MM.1S (cell line): ENCODE measurements around the gene CEACAM16.

Experiments used
- DNase-seq: peaks from one replicate; pipeline ENCODE4 v3.0.0-alpha.2; 2015
- H2AFZ ChIP-seq: fragments of 300-600 bp; sonication (generic); 2 replicates; pipeline ENCODE4 v1.6.0; 2016; ENCODE audit warnings: antibody characterized with exemption, low read length
- H3F3A ChIP-seq: fragments of 300-600 bp; sonication (generic); 2 replicates; pipeline ENCODE4 v1.6.1; 2016; ENCODE audit warnings: mild to moderate bottlenecking, antibody characterized with exemption, low read length, moderate library complexity, mixed read lengths; ENCODE audit not compliant: insufficient read depth
- H3K27ac ChIP-seq: fragments of 300-600 bp; sonication (generic); 2 replicates; pipeline ENCODE4 v1.5.1; 2016; ENCODE audit warnings: mild to moderate bottlenecking, low read length
- H3K27me3 ChIP-seq: fragments of 300-600 bp; sonication (generic); replicated peaks from 2 replicates; pipeline ENCODE4 v1.6.0; 2016; ENCODE audit warnings: low read length; ENCODE audit not compliant: insufficient read depth
- H3K36me3 ChIP-seq: fragments of 300-600 bp; sonication (generic); replicated peaks from 2 replicates; pipeline ENCODE4 v1.6.1; 2016; ENCODE audit warnings: mild to moderate bottlenecking, low read length, mixed read lengths; ENCODE audit not compliant: insufficient read depth
- H3K4me1 ChIP-seq: fragments of 300-600 bp; sonication (generic); 2 replicates; pipeline ENCODE4 v1.6.1; 2016; ENCODE audit warnings: low read length, mixed read lengths
- H3K4me2 ChIP-seq: fragments of 300-600 bp; sonication (generic); 2 replicates; pipeline ENCODE4 v1.6.0; 2016; ENCODE audit warnings: low read depth, low read length
- H3K4me3 ChIP-seq: fragments of 300-600 bp; sonication (generic); 2 replicates; pipeline ENCODE4 v1.5.1; 2016; ENCODE audit warnings: low read length, mixed read lengths
- H3K79me2 ChIP-seq: fragments of 300-600 bp; sonication (generic); 2 replicates; pipeline ENCODE4 v1.6.1; 2016; ENCODE audit warnings: mixed run types, low read length, mixed read lengths
- H3K9ac ChIP-seq: fragments of 300-600 bp; sonication (generic); 2 replicates; pipeline ENCODE4 v1.6.1; 2016; ENCODE audit warnings: low read length, mixed read lengths
- H3K9me2 ChIP-seq: fragments of 300-600 bp; sonication (generic); replicated peaks from 2 replicates; pipeline ENCODE4 v1.6.1; 2016; ENCODE audit warnings: mild to moderate bottlenecking, low read length, mixed read lengths; ENCODE audit not compliant: insufficient read depth
- H3K9me3 ChIP-seq: fragments of 300-600 bp; sonication (generic); replicated peaks from 2 replicates; pipeline ENCODE4 v1.6.1; 2016; ENCODE audit warnings: mild to moderate bottlenecking, low read length, mixed read lengths; ENCODE audit not compliant: insufficient read depth
- H4K20me1 ChIP-seq: fragments of 300-600 bp; sonication (generic); 2 replicates; pipeline ENCODE4 v1.6.1; 2016; ENCODE audit warnings: mild to moderate bottlenecking, low read length, moderate library complexity, mixed read lengths; ENCODE audit not compliant: insufficient read depth
- EZH2 ChIP-seq: fragments of 300-600 bp; sonication (generic); optimal IDR thresholded peaks from 2 replicates; pipeline ENCODE3; 2017; ENCODE audit warnings: low read depth, mild to moderate bottlenecking, antibody characterized with exemption, low read length, mixed read lengths
- EZH2phosphoT487 ChIP-seq: fragments of 300-600 bp; sonication (generic); IDR thresholded peaks from 2 replicates; pipeline ENCODE4 v1.6.1; 2018; ENCODE audit warnings: antibody characterized with exemption, low read length
- TF ChIP-seq, protein P1 (sequence below): fragments of 300-600 bp; sonication (generic); IDR thresholded peaks from 2 replicates; pipeline ENCODE4 v1.5.1; 2016; ENCODE audit warnings: antibody characterized with exemption, low read length, mixed read lengths

The CEACAM16 gene

DNA sequence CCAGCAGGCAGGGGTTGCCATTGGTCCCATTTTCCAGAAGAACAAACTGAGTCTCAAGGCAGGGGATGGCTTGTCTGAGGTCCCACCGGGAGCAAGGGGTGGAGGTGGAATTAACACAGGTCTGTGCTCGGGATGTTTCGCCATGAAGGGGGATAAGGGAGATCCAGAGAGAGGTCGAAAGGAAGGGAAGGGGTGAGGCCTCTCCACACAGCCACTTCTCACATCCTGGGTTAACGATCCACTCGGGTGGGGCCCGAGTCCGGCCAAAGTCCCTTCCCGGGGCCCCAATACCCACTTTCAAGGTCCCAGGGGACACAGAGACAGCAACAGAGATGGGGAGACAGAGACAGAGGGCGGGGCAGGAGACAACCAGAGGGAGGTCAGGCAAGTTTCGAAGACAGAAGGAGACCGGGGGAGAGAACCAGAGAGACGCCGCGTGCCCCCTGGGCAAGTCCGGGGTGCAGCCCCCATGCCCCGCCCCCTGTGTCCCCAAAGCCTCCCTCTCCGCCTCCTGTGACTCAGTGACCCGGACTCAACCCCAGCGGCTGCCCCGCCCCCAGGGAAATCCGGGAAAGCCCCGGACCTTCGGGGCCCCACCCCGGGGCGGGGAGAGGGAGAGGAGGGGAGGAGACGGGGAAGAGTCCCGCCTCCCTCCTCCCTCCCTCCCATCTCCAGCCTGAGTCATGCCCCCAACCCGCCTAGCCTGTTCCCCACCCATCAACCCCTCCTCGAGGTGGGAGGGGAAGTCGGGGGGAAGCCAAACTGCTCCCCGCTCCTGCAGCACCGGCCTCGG, 48.2 kb downstream of the CEACAM16 start:
- Histone ChIP-seq H3K27ac (peak overlapping the region; percentile 97; the same call in 1 of the 2 replicates), H3K4me2 (peak overlapping the region; percentile 100), H3K4me1 (peaks cover 31% of the 10 kb centered on the region), H3K36me3 (no peaks in the 10 kb centered on the region), H3K9me2 (no peaks in the 10 kb centered on the region), H4K20me1 (no peaks in the 10 kb centered on the region), H3K27me3 (0 out of 2 replicates have a peak, but pooled peaks cover 11% of the 10 kb centered on the region), H2AFZ (peak overlapping the region; percentile 93), H3K4me3 (peak overlapping the region; percentile 80), H3K9ac (peak overlapping the region; percentile 86), H3F3A (peaks cover 10% of the 10 kb centered on the region), H3K9me3 (no peaks in the 10 kb centered on the region), H3K79me2 (peaks cover 28% of the 10 kb centered on the region)
- DNase-seq: peak; percentile 79
- TF ChIP-seq, protein P1, sequence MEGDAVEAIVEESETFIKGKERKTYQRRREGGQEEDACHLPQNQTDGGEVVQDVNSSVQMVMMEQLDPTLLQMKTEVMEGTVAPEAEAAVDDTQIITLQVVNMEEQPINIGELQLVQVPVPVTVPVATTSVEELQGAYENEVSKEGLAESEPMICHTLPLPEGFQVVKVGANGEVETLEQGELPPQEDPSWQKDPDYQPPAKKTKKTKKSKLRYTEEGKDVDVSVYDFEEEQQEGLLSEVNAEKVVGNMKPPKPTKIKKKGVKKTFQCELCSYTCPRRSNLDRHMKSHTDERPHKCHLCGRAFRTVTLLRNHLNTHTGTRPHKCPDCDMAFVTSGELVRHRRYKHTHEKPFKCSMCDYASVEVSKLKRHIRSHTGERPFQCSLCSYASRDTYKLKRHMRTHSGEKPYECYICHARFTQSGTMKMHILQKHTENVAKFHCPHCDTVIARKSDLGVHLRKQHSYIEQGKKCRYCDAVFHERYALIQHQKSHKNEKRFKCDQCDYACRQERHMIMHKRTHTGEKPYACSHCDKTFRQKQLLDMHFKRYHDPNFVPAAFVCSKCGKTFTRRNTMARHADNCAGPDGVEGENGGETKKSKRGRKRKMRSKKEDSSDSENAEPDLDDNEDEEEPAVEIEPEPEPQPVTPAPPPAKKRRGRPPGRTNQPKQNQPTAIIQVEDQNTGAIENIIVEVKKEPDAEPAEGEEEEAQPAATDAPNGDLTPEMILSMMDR: no peak
- TF ChIP-seq EZH2: no peak
- TF ChIP-seq EZH2phosphoT487: no peak

- H3K9me3 ChIP-seq: no peaks in the 10 kb centered on the region
- peak overlapping the region; percentile 97 for H3K27ac ChIP-seq
- H2AFZ ChIP-seq: peak overlapping the region; percentile 93
- H3K9me2 ChIP-seq: no peaks in the 10 kb centered on the region
- no peaks in the 10 kb centered on the region for H4K20me1 ChIP-seq
- no peaks in the 10 kb centered on the region for H3K36me3 ChIP-seq
- H3F3A ChIP-seq: peaks cover 17% of the 10 kb centered on the region
- peak overlapping the region; percentile 100 for H3K4me2 ChIP-seq
- 0 out of 2 replicates have a peak, but pooled peaks cover 11% of the 10 kb centered on the region for H3K27me3 ChIP-seq
- peak overlapping the region; percentile 80 for H3K4me3 ChIP-seq
- TF ChIP-seq EZH2phosphoT487 (no peak), EZH2 (no peak)
- TF ChIP-seq, protein P1: no peak
- peaks cover 38% of the 10 kb centered on the region for H3K4me1 ChIP-seq
- H3K9ac ChIP-seq: peak overlapping the region; percentile 86
- no peak for DNase-seq
- H3K79me2 ChIP-seq: peaks cover 28% of the 10 kb centered on the region
Observed at GRCh38 chr19:44747739-44748425, 48.9 kb downstream of the CEACAM16 start.

GRCh38 chr19:44748426-44749254, 49.7 kb downstream of the CEACAM16 start, which contains the start of gene BCL3:
TSS of gene BCL3 (plus strand) at chr19:44748708. CDS start at chr19:44748791, 83 bp downstream.
- H3K4me1 ChIP-seq: peaks cover 41% of the 10 kb centered on the region
- H3K4me3 ChIP-seq: peak within 1 kb of the TSS; percentile 80

More at GRCh38 chr19:44748426-44749254, 49.7 kb downstream of the CEACAM16 start, which contains the start of gene BCL3:
- peak within 1 kb of the TSS; percentile 97 for H3K27ac ChIP-seq
- peak within 1 kb of the TSS; percentile 93 for H2AFZ ChIP-seq
- 0 out of 2 replicates have a peak, but pooled peaks cover 11% of the 10 kb centered on the region for H3K27me3 ChIP-seq
- H3K79me2 ChIP-seq: peaks cover 28% of the 10 kb centered on the region
- H3K9me3 ChIP-seq: no peaks in the 10 kb centered on the region
- H3K36me3 ChIP-seq: no peaks in the 10 kb centered on the region
- peak; percentile 86 for DNase-seq
- peak within 1 kb of the TSS; percentile 100 for H3K4me2 ChIP-seq
- H4K20me1 ChIP-seq: no peaks in the 10 kb centered on the region
- H3K9ac ChIP-seq: peak within 1 kb of the TSS; percentile 86
- TF ChIP-seq, protein P1: no peak
- TF ChIP-seq EZH2phosphoT487: no peak
- no peak for TF ChIP-seq EZH2
- peaks cover 21% of the 10 kb centered on the region for H3F3A ChIP-seq
- H3K9me2 ChIP-seq: no peaks in the 10 kb centered on the region
